A549 (cell line): ENCODE results near the gene IQGAP2.

Source experiments
- CBX2 ChIP-seq: fragments of 200-600 bp; sonication (generic); IDR thresholded peaks from 2 replicates; pipeline ENCODE4 v1.6.1; 2016; ENCODE audit warnings: low read depth, mild to moderate bottlenecking, borderline replicate concordance
- CTCF ChIP-seq: fragments of >200 bp; sonication (Bioruptor Twin); formaldehyde crosslinking; IDR thresholded peaks from 3 replicates; pipeline ENCODE4 v1.5.1; 2016
- GATA3 ChIP-seq: IDR thresholded peaks from 2 replicates; pipeline ENCODE4 v1.6.1; 2012; ENCODE audit warnings: borderline replicate concordance
- POLR2A ChIP-seq: IDR thresholded peaks from 2 replicates; pipeline ENCODE4 v1.6.1; 2012; ENCODE audit warnings: mild to moderate bottlenecking, low read length
- REST ChIP-seq: fragments of 200-600 bp; sonication (generic); IDR thresholded peaks from 2 replicates; pipeline ENCODE4 v1.6.1; 2016; ENCODE audit warnings: antibody characterized with exemption, mild to moderate bottlenecking, moderate library complexity

- no peak for TF ChIP-seq REST
- TF ChIP-seq CBX2: no peak
- TF ChIP-seq CTCF: no peak
- no peak for TF ChIP-seq GATA3
- no peak for TF ChIP-seq POLR2A
Observed at GRCh38 chr5:76503929-76504328, 100.8 kb downstream of the IQGAP2 start.
